Stimulated activated CD4-positive, alpha-beta T cell treated with anti-CD3 and anti-CD28 coated beads, Interleukin-4, amount 100 ng/mL, for 48 hours (primary cell): ENCODE measurements around the gene POLRMT.
"Not testable (repeated sequence)": the region's sequence is repeated elsewhere in the genome, so short reads cannot be mapped to it uniquely, and the experiment has no call there.

Source experiments
- DNase-seq, 2 donors: peaks; one replicate each; pipeline ENCODE4 v3.0.0-alpha.2; 2020; ENCODE audit warnings: low read depth in 2 of 2

POLRMT gene

DNA sequence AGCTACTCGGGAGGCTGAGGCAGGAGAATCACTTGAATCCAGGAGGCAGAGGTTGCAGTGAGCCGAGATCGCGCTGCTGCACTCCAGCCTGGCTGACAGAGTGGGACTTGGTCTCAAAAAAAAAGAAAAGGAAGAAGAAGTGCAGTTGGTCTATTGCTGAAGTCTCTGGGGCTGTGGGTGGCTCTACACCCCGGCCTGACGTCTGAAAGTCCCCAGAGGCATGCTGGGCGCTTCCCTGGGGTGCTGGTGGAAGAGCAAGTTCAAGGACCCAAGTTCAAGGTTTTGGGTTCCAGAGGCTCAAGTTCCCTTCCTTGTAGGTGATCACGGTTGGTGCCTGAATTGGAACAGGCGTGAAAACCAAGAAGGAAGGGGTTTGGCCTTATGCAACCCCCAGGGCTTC, 39.8 kb downstream of the POLRMT start:
- DNase-seq = no peak

DNA sequence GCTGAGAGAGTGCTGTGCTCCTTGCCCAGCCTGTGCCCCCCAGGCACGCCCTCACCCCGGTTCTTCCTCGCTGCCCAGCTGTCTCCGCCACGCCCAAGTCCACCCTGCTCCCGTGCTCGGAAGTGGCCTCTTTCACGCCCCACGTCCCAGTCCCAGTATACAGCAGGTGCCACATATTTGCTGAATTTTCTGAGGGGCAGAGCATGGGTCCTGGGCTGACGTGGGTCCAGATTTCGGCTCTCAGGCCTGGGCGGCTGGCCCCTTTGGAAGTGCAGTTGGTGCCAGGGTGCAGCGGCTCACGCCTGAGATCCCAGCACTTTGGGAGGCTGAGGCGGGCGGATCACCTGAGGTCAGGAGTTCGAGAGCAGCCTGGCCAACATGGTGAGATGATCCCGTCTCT, 40.3 kb downstream of the POLRMT start:
- DNase-seq = no peak

DNA sequence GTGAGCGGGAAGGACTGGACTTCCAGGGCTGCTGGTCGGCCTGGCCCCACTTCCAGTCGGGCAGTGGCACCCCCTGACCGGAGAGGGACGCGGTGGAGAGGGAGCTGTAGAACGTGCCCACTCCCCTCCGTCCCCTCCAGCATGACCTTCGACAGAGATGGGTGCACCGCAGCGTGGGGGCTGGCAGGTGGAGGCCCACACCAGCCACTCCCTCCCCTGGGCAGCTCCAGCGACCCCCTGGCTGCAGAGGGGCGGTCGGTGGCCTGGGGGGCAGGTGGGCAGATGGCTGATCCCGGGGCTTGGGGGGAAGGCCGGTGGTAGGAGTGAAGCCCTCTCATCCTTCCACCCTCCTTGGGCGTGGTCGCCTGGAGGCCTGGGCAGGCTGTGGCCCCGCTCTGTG, 41.2 kb downstream of the POLRMT start:
- DNase-seq = no peak

DNA sequence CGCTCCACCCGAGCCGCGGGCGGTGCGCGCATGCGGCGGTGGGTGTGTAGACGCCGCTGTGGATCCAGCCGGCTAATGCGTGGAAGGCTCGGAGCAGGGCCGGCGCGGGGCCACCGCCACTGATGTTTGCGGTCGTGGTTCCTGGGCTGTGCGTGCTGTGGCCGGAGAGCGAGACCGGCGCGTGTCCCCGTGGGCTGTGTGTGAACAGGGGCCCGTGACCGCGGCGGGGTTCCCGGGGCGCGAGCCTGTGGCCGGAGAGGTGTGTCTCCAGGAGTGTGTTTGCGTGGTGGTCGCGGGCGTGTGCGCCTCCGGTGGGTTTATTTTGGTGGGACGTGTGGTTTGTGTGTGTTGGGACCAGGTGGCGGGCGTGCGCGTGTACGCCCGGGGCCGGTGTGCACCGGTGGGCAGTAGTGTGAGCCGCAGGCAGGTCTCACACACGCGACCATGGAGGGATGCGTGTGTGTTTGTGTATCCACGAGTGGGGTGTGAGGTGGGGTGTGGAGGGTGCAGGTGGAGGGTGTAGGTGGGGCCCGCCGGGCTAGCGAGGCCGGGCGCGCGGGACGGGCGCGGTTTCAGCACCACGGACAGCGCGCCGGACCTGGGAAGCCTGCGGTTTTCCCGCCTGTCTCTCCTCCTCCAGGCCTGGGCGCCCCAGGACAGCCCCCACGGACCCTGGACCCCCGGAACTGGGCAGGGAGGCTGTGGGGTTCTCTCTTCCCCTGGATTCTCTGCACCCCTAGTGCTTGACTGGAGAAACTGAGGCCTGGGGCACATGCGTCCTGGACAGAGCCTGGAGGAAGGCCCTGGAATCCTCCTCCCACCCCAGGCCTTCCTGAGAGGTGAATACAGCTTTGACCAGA, 42.0 kb downstream of the POLRMT start:
- no peak for DNase-seq

DNA sequence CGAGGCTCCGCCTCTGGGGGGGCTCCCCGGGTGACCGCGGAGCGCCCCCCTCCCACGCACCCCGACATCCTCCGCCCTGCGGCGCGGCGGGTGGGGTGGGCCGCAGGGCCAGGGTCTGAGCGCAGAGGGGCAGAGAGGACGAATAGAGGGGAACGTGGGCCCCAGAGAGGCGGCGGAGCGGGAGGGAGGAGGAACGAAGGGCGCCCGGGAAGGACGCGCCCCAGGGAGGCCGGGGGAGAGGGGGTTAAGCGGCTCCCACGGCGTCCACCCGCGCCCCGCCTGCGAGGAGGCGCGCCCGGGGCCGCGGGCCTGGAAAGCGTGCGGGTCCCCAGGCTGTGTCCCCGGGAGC, 42.6 kb downstream of the POLRMT start:
- no peak for DNase-seq

DNA sequence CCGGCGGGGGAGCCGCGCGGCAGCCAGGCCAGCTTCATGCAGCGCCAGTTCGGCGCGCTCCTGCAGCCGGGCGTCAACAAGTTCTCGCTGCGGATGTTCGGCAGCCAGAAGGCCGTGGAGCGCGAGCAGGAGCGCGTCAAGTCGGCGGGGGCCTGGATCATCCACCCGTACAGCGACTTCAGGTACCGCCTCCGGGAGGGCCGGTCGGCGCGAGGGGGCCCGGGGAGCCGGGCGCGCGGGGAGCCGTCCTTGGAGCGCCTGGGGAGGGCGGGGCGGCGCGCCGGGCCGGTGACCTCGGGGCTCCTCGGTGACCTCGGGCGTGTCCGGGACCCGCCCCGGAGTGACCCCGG, 43.0 kb downstream of the POLRMT start:
- no peak for DNase-seq

DNA sequence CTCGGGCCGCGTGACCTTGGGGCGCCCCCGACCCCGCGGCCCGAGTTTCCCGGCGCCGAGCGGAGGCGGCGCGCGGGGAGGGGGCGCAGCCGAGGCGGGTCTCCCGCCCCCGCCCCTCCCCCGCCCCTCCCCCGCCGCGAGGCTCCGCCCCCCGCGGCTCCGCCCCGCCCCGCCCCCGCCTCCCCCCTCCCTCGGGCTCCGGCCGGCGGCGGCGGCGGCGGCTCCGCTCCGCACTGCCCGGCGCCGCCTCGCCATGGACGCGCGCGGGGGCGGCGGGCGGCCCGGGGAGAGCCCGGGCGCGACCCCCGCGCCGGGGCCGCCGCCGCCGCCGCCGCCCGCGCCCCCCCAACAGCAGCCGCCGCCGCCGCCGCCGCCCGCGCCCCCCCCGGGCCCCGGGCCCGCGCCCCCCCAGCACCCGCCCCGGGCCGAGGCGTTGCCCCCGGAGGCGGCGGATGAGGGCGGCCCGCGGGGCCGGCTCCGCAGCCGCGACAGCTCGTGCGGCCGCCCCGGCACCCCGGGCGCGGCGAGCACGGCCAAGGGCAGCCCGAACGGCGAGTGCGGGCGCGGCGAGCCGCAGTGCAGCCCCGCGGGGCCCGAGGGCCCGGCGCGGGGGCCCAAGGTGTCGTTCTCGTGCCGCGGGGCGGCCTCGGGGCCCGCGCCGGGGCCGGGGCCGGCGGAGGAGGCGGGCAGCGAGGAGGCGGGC, 43.5 kb downstream of the POLRMT start, which contains the start of gene HCN2:
TSS of gene HCN2 (plus strand) at position 189 of the 703 bp plus-strand sequence. CDS start at position 254, 65 bp downstream.
- no peak for DNase-seq

DNA sequence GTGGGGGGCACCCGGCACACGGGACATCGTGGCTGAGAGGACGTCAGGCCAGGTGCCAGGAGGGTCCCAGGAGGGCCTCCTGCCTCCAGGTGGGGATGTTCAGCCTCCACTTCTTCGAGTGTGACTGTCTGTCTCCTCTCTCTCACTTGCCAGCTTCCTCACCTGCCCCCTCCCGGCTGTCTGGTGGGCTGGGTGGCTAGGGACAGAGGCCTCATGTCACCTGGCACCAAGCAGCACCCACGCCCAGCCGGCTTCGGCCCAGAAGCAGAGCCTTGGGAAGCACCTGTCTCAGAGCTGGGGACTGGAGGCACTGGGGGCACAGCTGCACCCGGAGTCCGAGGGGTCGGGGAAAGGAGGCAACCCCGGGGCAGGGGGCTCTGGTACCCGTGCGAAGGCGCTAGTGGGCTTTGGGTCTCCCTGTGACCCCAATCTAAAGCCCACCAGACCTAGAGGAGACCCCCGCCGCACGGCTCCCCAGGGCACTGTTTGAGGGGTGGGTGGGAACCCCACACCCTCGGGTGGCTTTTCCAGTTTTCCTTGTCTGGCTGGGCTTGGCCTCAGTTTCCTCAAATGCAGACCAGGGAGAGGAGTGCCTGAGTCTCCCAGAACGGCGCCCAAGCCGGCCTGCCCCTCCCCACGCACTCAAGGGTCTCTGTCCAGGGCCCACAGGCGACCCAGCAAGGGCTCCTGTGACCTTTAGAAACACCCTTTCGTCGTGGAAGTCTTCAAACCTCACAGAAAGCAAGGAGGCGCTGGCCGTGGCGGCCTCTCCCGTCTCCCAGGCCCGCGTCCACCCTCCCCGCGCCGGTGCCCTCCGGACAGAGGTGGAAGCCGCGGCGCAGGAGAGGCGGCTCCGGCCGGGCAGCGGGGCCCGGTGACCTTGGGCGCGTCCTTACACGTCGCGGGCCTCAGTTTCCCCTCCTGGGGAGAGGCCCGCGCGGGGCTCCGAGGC, 44.3 kb downstream of the POLRMT start:
- no peak for DNase-seq

DNA sequence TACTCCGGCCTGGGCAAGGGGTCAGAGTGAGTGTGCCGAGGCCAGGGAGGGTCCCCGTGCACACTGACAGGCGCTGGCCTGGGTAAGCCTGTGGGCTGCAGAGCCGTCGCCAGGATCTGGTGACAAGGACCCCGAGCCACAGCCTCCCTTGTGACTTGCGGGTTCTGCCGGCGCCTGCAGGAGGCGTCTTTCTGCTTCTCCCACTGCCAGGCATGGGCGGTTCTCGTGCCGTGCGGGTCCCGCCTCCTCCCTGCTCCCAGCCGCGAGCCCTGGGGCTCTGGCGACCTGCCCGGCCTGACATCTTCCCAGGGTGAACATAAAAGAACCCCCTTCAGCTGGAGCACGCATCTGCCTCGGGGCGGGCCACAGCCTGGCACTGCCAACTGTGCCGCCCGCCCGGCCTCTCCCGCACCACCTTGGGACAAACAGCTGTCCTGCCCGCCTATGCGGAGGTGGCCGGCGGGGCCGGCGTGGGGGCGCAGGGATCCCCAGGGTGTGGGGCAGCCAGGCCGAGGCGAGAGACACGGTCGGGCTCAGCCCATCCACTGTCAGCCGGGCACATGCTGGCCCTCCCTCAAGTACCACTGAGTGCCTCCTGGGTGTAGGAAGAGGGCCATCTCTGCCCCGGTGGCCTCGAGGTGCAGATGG, 45.1 kb downstream of the POLRMT start:
- peak; percentile 64 to 69 for DNase-seq

DNA sequence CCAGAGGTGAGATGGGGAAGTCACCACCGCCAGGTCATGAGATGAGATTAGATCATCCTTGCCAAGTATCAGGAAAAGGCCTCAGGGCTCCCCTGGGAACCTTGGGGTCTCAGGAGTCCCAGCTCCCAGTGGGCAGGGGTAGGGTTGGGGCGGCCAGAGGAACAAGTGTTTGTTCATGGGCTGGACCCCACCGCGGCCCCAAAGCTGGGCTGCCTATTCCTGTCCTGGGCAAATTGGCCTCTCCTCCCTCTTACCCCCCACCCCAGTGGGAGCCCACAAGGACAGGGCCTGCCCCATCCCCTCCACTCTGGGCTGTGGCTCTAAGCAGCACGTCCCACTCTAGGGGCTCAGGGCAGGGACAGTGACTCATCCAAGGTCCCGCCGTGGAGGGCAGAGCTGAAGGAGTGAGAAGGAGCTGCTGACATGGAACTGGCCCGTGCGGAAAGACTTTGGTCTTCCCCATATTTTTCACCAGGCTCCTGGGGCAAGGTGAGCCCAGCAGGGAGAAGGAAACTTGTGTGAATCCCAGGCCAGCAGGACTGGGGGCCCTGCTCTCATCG, 47.7 kb downstream of the POLRMT start:
- DNase-seq = no peak

DNA sequence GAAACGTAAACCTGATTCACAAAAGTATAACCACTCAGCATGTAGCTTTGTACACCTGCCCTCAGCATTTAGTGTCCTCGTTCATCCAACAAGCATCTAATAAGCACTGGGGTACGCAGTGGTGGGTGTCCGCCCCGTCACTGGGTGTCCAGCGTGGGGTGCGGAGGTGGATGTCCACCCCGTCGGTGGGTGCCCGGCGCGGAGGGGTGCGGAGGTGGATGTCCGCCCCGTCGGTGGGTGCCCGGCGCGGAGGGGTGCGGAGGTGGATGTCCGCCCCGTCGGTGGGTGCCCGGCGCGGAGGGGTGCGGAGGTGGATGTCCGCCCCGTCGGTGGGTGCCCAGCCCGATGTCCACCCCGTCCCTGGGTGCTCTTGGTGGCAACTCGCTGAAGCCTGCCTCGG, 48.2 kb downstream of the POLRMT start:
- not testable (repeated sequence) for DNase-seq

DNA sequence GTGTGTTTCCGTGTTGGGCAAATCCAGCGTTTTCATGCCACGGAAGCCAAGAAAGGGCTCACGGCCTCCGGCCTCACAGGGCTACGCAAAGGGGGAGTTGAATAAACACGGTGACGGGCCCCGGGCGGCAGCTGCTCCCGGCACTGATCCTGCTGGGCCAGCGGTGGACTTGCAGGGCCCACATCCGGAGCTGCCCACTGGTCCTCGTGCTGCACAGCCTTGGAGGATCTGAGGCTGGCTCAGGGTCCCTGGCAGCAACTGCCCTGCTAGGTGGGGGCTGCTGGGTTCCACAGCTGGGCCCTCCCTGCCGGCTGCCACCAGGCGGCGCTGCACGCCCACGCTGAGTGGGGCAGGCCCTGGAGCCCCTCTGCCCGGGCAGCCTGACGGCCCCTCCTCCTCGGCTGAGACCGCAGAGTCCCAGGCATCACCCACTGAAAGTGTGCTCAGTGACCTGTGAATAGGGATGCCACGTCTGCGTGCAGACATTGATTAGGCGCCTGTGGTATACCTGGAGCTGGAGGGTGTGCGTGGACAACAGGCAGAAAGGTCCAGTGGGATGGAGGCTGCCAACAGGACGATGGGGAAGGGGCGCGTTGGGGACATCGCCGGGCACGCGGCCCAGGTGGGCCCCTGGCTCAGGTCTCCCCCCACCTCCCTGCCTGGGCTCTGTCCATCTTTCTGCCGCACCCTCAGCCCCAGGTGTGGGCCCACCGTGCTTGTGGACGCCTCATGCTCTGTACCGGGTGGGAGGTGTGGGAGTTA, 48.9 kb downstream of the POLRMT start:
- DNase-seq = peak; percentile 49 to 63

DNA sequence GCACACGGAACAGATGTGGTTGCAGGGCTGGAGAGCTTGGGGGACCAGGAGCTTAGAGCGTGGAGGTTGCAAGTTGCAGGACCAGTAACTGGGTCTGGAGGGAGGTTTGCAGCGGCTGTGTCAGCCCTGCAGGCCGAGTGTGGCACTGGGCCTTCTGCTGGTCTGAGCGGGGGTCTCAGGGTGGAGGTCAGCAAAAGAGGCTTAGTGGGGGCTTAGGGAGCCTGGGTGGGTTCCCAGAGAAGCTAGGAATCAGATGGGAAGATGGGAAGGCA, 49.4 kb downstream of the POLRMT start:
- no peak for DNase-seq

DNA sequence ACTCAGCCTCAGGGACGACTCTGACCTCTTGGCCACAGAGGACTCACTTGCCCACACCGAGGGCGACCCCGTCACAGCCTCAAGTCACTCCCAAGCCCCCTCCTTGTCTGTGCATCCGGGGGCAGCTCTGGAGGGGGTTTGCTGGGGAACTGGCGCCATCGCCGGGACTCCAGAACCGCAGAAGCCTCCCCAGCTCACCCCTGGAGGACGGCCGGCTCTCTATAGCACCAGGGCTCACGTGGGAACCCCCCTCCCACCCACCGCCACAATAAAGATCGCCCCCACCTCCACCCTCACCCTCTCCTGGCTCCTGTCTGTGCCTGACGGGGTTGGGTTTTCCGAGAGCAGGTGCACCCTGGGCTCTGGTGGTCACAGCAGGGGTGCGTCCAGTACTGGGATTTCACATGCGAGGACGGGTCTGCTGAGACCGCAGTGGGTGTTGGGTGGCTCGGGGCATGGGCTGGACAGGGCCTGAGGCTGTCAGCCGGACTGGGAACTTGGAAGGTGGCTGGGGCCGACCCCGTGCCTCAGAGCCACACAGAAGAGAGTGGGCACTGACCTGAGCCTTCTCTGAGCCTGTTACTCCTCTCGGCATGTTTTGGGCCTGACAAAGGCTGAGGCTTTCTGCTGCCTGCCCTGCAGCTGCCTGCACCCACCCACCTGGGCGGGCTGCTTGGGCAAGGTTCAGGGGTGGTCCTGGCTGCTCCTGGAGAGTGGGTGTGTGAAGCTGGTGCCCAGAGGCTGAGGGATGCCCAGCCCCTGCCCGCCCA, 50.0 kb downstream of the POLRMT start:
- no peak for DNase-seq

DNA sequence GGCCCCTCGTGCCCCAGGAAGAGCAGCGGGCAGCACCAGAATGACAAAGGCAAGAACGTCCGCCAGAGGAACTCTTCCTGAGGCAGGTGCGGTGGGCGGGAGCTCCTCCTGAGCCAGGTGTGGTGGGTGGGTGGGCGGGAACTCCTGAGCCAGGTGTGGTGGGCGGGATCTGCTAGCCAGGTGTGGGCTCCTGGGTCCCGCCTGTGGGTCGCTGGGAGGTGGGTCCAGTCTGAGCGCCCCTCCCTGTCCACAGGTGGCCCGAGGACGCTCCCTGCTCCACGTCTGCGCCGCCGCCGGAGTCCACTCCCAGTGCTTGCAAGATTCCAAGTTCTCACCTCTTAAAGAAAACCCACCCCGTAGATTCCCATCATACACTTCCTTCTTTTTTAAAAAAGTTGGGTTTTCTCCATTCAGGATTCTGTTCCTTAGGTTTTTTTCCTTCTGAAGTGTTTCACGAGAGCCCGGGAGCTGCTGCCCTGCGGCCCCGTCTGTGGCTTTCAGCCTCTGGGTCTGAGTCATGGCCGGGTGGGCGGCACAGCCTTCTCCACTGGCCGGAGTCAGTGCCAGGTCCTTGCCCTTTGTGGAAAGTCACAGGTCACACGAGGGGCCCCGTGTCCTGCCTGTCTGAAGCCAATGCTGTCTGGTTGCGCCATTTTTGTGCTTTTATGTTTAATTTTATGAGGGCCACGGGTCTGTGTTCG, 50.7 kb downstream of the POLRMT start:
- no peak for DNase-seq

DNA sequence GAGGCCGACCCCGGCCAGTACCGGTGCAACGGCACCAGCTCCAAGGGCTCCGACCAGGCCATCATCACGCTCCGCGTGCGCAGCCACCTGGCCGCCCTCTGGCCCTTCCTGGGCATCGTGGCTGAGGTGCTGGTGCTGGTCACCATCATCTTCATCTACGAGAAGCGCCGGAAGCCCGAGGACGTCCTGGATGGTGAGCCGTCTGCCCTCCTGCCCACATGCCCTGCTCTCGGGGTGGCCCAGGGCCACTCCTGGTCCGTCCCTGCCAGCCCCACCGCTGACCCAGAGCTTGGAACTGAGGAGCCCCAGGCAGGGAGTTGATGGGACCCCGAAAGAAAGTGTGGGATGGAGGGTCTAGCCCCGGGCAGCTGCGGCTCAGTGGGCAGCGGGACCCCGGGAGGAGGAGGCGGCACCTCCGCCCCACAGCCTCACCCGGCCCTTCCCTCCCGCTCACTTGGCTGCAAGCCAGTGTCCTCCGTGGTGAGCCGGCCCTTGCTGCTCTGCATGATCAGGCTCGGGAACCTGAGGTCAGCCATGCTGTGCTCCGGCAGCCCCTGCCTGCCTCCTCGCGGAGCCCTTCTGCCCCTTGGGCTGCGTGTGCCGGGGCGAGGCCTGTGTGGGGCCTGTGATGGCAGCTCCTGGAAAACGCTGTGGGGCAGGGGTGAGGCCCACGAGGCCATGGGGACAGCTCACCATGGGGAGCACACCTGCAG, 51.8 kb downstream of the POLRMT start:
- no peak for DNase-seq

DNA sequence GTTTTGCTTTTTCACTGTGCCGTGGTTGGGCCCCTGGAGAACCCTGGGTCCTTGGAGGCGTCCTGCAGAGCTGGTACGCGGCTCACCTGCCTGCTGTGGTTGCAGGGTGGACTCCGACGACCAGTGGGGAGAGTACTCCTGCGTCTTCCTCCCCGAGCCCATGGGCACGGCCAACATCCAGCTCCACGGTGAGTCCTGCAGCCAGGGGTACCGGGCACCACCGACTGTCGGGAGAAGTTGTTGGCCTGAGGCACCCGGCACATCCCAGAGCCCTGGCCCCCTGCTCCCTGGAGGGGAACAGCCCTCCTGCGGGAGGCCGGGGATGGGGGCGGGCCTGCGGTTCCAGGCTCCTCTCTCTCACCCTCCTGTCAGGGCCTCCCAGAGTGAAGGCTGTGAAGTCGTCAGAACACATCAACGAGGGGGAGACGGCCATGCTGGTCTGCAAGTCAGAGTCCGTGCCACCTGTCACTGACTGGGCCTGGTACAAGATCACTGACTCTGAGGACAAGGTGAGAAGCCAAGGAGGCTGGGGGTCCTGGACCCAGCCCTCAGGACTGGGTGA, 53.0 kb downstream of the POLRMT start:
- no peak for DNase-seq

DNA sequence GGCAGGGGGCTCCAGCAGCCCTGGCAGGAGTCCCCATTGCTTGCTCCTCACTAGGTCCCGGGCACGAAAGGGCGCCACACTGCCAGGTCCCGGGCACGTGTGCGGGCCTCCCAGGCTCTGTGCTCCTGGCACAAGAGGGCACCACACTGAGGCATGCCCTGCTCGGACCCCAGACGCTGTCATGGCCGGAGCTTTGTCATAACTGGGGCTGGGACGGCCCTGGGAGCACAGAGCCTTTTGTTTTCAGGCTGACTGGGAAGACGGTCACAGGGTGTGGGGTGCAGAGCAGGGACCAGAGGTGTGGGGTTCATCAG, 53.5 kb downstream of the POLRMT start:
- DNase-seq = no peak
